CD8-positive, alpha-beta memory T cell (primary cell): Measurements from ENCODE around the gene HS3ST3B1. TPM values are rescaled to one million over a fixed set of nuclear protein-coding genes. Genes with fewer than 3 reads are reported as not detected.

Experiments
- CTCF ChIA-PET: fragments of 350-600 bp; sonication (Branson Sonifier 250); formaldehyde crosslinking; loops from one replicate; lab custom pipeline; 2021; ENCODE audit warnings: antibody characterized with exemption; lab: Charles Lee
- POLR2A ChIA-PET: fragments of 350-600 bp; sonication (Branson Sonifier 250); formaldehyde crosslinking; loops from one replicate; lab custom pipeline; 2021; ENCODE audit warnings: antibody characterized with exemption; lab: Charles Lee
- DNase-seq, 5 donors: peaks; one replicate each; pipeline versions ENCODE4 v3.0.0 to v3.0.0-alpha.2; 2020 to 2022; ENCODE audit warnings: mixed read lengths in 1 of 5
- H3K27ac ChIP-seq: one replicate; pipeline ENCODE4 v1.7.0; 2013; ENCODE audit warnings: low read depth, mild to moderate bottlenecking, low read length, moderate library complexity
- H3K27me3 ChIP-seq: 2 replicates; pipeline ENCODE4 v1.7.0; 2013; ENCODE audit warnings: low read length, mild to moderate bottlenecking; ENCODE audit not compliant: insufficient read depth, poor library complexity, severe bottlenecking
- H3K36me3 ChIP-seq: 2 replicates; pipeline ENCODE4 v1.7.0; 2013; ENCODE audit warnings: mild to moderate bottlenecking, low read length, moderate library complexity; ENCODE audit not compliant: insufficient read depth
- H3K4me1 ChIP-seq: 2 replicates; pipeline ENCODE4 v1.7.0; 2013; ENCODE audit warnings: mild to moderate bottlenecking, low read length, moderate library complexity; ENCODE audit not compliant: insufficient read depth
- H3K4me3 ChIP-seq: 2 replicates; pipeline ENCODE4 v1.7.0; 2013; ENCODE audit warnings: mild to moderate bottlenecking, low read length
- H3K9me3 ChIP-seq: 2 replicates; pipeline ENCODE4 v1.7.0; 2013; ENCODE audit warnings: mild to moderate bottlenecking, low read length
- H3K27ac Mint-ChIP-seq, 8 donors: one replicate each; pipeline ENCODE4 v1.8.0; 2020 to 2021; ENCODE audit warnings: mixed read lengths in 8 of 8, mild to moderate bottlenecking in 6 of 8, inconsistent platforms in 3 of 8, moderate library complexity in 3 of 8
- H3K27me3 Mint-ChIP-seq, 2 donors: one replicate each; pipeline ENCODE4 v1.8.0; 2020 to 2021; ENCODE audit warnings: mixed read lengths in 2 of 2, mild to moderate bottlenecking in 1 of 2, moderate library complexity in 1 of 2
- H3K36me3 Mint-ChIP-seq, 3 donors: one replicate each; pipeline ENCODE4 v1.8.0; 2020 to 2021; ENCODE audit warnings: mixed read lengths in 3 of 3, inconsistent platforms in 1 of 3, mild to moderate bottlenecking in 1 of 3
- H3K4me1 Mint-ChIP-seq, 3 donors: one replicate each; pipeline ENCODE4 v1.8.0; 2020 to 2021; ENCODE audit warnings: mixed read lengths in 3 of 3, inconsistent platforms in 1 of 3, mild to moderate bottlenecking in 1 of 3
- H3K4me3 Mint-ChIP-seq, 7 donors: one replicate each; pipeline ENCODE4 v1.8.0; 2020 to 2021; ENCODE audit warnings: mixed read lengths in 7 of 7, mild to moderate bottlenecking in 6 of 7, moderate library complexity in 4 of 7, inconsistent platforms in 2 of 7
- H3K9me3 Mint-ChIP-seq, 5 donors: one replicate each; pipeline ENCODE4 v1.8.0; 2020 to 2022; ENCODE audit warnings: mixed read lengths in 5 of 5, mild to moderate bottlenecking in 3 of 5, moderate library complexity in 2 of 5, inconsistent platforms in 1 of 5
- polyA plus RNA-seq: library from polyadenylated mRNA; unstranded; fragments of 300-500 nt; fragmentation: Illumina TruSeq; gene quantifications from one replicate; pipeline ENCODE4 v1.2.3, GENCODE V29; 2021
- total RNA-seq, 2 experiments: library from RNA; stranded (reverse); gene quantifications; one replicate each; pipeline ENCODE4 v1.2.3, GENCODE V29; 2021

The HS3ST3B1 gene
- total and polyA plus RNA-seq, 3 experiments from 2014 or later: 5.5 to 11.0 (median 6.0) TPM

DNA sequence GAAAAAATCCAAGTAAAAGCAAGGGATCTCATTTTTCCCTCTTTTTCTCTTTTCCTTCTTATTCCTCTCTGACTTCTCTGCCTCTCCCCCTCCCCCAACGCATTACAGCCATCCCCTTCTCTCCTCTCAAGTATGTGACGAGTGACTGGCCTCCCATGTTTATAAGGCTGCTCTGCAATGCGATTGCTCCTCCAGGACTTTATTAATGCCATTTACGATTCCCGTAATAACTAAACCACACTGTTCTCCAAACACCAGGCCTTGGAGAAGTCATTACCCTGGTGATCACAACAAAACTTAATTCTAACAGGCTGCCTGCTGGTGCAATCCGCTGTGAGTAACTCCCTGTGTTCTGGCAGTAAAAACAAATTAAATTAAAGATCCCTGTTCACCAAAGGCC is 88.8 kb downstream of the HS3ST3B1 start:
- DNase-seq: no peak
- no peak overlapping the region for H3K27ac Mint-ChIP-seq
- Histone ChIP-seq H3K36me3 (no peaks in the 10 kb centered on the region), H3K27me3 (no peaks in the 10 kb centered on the region), H3K27ac (no peak overlapping the region), H3K4me1 (no peaks in the 10 kb centered on the region), H3K9me3 (no peaks in the 10 kb centered on the region), H3K4me3 (no peak overlapping the region)
- H3K9me3 Mint-ChIP-seq: peaks cover 9 to 17% (median 15%) of the 10 kb centered on the region in 5 donors
- peaks cover 0 to 21% (median 2%) of the 10 kb centered on the region in 3 donors for H3K36me3 Mint-ChIP-seq
- peaks cover 0 to 4% of the 10 kb centered on the region in 2 donors for H3K27me3 Mint-ChIP-seq
- no peaks in the 10 kb centered on the region for H3K4me1 Mint-ChIP-seq
- CTCF ChIA-PET: no interaction called here
- H3K4me3 Mint-ChIP-seq: no peak overlapping the region
- POLR2A ChIA-PET: no interaction called here

DNA sequence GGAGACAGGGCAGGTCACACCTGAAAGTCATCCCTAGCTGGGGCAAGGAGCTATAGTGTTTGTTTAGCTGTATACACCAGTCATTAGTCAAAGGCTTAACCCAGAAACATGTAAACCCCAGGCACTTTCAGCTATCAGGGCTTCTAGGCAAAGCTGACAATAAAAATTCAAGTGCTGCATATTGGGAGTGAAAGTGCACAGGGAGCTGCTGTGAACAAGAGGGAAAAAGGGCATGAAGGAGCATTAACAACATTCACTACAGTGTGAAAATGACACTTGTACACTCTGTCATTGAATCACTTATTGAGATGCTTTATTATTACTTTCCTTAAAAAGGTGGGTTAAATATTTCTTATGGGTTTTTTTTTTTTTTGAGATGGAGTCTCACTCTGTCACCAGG is 92.8 kb downstream of the HS3ST3B1 start:
- Mint-ChIP-seq H3K4me1 (no peaks in the 10 kb centered on the region), H3K9me3 (peaks cover 9 to 17% (median 15%) of the 10 kb centered on the region in 5 donors), H3K4me3 (no peak overlapping the region), H3K36me3 (peaks cover 0 to 21% (median 2%) of the 10 kb centered on the region in 3 donors), H3K27me3 (peaks cover under 1 to 4% of the 10 kb centered on the region in 2 donors), H3K27ac (no peak overlapping the region)
- Histone ChIP-seq H3K36me3 (no peaks in the 10 kb centered on the region), H3K27me3 (no peaks in the 10 kb centered on the region), H3K9me3 (no peaks in the 10 kb centered on the region), H3K27ac (no peak overlapping the region), H3K4me1 (no peaks in the 10 kb centered on the region), H3K4me3 (no peak overlapping the region)
- ChIA-PET CTCF (interaction anchor here (0.9 kb wide), 1 partner anchor 9 kb away, joined by 3 read pairs; no protein-coding TSS in a partner anchor), POLR2A (no interaction called here)
- DNase-seq: no peak

DNA sequence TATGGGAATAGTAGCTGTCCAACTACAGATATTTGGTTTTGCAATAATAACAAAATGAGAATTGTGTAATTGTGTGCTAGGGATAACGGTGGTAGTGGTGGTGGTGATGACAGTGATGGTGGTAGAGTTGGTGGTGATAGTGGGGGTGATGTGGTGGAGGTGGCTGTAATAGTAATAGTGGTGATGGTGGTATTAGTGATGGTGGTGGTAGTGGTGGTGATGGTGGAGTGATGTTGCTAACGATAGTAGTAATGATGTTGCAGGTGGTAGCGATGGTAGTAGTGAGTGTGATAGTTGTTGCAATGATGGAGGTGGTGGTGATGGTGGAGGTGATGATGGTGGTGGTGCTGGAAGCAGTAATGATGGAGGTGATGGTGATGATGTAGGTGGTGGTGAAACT is 94.4 kb downstream of the HS3ST3B1 start:
- CTCF ChIA-PET: no interaction called here
- no peak for DNase-seq
- no peak overlapping the region for H3K27ac ChIP-seq

DNA sequence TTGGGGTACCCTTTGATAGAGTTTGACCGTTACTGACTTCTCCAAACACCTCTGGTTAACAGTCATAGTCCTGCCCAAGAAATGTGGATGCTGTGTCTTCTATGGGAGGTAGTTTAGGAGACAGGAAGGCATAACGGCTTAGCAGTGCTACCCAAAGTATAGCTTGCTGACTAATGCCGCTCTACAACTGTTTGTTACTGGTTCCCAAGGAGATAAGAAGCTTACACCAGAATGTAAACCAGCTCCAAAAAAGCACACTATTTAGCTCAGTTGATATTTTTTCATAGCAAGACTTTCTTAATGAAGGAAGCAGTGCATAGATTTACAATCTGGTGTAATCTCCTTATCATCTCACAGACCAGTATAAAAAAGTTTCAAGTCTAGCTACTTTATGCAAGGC is 95.7 kb downstream of the HS3ST3B1 start:
- Mint-ChIP-seq H3K27ac (no peak overlapping the region), H3K9me3 (peaks cover 6 to 11% (median 8%) of the 10 kb centered on the region in 5 donors), H3K27me3 (peaks cover 3 to 7% of the 10 kb centered on the region in 2 donors), H3K36me3 (peaks cover 0 to 14% (median 0%) of the 10 kb centered on the region in 3 donors), H3K4me1 (no peaks in the 10 kb centered on the region), H3K4me3 (no peak overlapping the region)
- CTCF ChIA-PET: interaction anchor here (0.9 kb wide), 1 partner anchor 19 kb away, joined by 4 read pairs; no protein-coding TSS in a partner anchor
- Histone ChIP-seq H3K36me3 (no peaks in the 10 kb centered on the region), H3K4me3 (no peak overlapping the region), H3K27ac (no peak overlapping the region), H3K4me1 (no peaks in the 10 kb centered on the region), H3K9me3 (no peaks in the 10 kb centered on the region), H3K27me3 (no peaks in the 10 kb centered on the region)
- DNase-seq: no peak
- POLR2A ChIA-PET: no interaction called here

More for the DNA sequence above, 94.4 kb downstream of the HS3ST3B1 start:
- POLR2A ChIA-PET: no interaction called here
- H3K36me3 Mint-ChIP-seq: peaks cover 0 to 17% (median 2%) of the 10 kb centered on the region in 3 donors
- H3K4me1 Mint-ChIP-seq: no peaks in the 10 kb centered on the region
- Histone ChIP-seq H3K27me3 (no peaks in the 10 kb centered on the region), H3K36me3 (no peaks in the 10 kb centered on the region), H3K4me3 (no peak overlapping the region), H3K9me3 (no peaks in the 10 kb centered on the region), H3K4me1 (no peaks in the 10 kb centered on the region)
- H3K27me3 Mint-ChIP-seq: peaks cover 3 to 4% of the 10 kb centered on the region in 2 donors
- no peak overlapping the region for H3K4me3 Mint-ChIP-seq
- peaks cover 11 to 17% (median 15%) of the 10 kb centered on the region in 5 donors for H3K9me3 Mint-ChIP-seq
- H3K27ac Mint-ChIP-seq: peak overlapping the region in 2 of 8 donors; percentile 2 to 77

DNA sequence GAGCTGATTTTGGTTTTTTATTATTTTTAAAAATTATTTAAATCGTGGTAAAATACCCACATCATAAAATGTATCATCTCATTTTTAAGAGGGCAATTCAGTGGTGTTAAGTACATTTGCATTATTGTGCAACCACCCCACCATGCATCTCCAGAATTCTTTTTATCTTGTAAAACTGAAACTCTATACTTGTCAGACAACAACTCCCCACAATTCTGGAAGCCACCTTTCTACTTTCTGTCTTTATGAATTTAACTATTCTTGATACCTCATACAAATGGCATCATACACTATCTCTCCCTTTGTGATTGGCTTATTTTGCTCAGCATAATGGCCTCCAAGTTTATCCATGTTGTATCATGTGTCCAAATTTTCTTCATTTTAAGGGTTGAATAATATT is 97.9 kb downstream of the HS3ST3B1 start:
- Histone ChIP-seq H3K4me1 (no peaks in the 10 kb centered on the region), H3K27me3 (no peaks in the 10 kb centered on the region), H3K27ac (no peak overlapping the region), H3K9me3 (no peaks in the 10 kb centered on the region), H3K36me3 (no peaks in the 10 kb centered on the region), H3K4me3 (no peak overlapping the region)
- Mint-ChIP-seq H3K9me3 (peaks cover 0 to 7% (median 3%) of the 10 kb centered on the region in 5 donors), H3K36me3 (peaks cover 0 to 18% (median 3%) of the 10 kb centered on the region in 3 donors), H3K4me3 (no peak overlapping the region), H3K4me1 (peaks cover 3 to 7% (median 3%) of the 10 kb centered on the region in 3 donors), H3K27me3 (peaks cover 0 to 11% of the 10 kb centered on the region in 2 donors), H3K27ac (no peak overlapping the region)
- POLR2A ChIA-PET: no interaction called here
- CTCF ChIA-PET: no interaction called here
- DNase-seq: no peak

Other genes with a start within 250 kb of the HS3ST3B1 start
- 10 to 100 TPM; 30.4 to 30.9 TPM for gene COX10, start 231.6 kb upstream of the HS3ST3B1 start, total RNA-seq
- gene COX10, start 231.6 kb upstream of the HS3ST3B1 start, polyA plus RNA-seq: 19.9 TPM
- not detected for gene CDRT15, start 64.2 kb upstream of the HS3ST3B1 start, total RNA-seq
- not detected for gene CDRT15, start 64.2 kb upstream of the HS3ST3B1 start, polyA plus RNA-seq